GM18508 (cell line): Measurements from ENCODE around the gene KIF26B.
"Not testable (repeated sequence)": the region's sequence is repeated elsewhere in the genome, so short reads cannot be mapped to it uniquely, and the experiment has no call there.

Experiments used
- ATAC-seq: cut with Tn5 transposase; IDR thresholded peaks from one replicate; pipeline ENCODE4 v1.9.1; 2021; ENCODE audit warnings: moderate number of reproducible peaks; ENCODE audit not compliant: insufficient read depth, unreplicated experiment

Gene KIF26B

GRCh38 chr1:245130281-245131025 is 24.3 kb upstream of the KIF26B start:
- not testable (repeated sequence) for ATAC-seq

GRCh38 chr1:245131026-245131393 is 23.8 kb upstream of the KIF26B start:
- no peak for ATAC-seq

GRCh38 chr1:245132771-245133170 is 22.0 kb upstream of the KIF26B start:
- ATAC-seq, result no peak

GRCh38 chr1:245133995-245134715 is 20.6 kb upstream of the KIF26B start:
- ATAC-seq, result no peak

- no peak for ATAC-seq
Observed at GRCh38 chr1:245142171-245142798, 12.5 kb upstream of the KIF26B start.

GRCh38 chr1:245142976-245143375 is 11.8 kb upstream of the KIF26B start:
- no peak for ATAC-seq

- ATAC-seq, result no peak
Observed at GRCh38 chr1:245143849-245144248, 10.9 kb upstream of the KIF26B start.

- no peak for ATAC-seq
Observed at GRCh38 chr1:245148069-245148468, 6.7 kb upstream of the KIF26B start.

GRCh38 chr1:245148861-245149260 is 5.9 kb upstream of the KIF26B start:
- ATAC-seq, result no peak

GRCh38 chr1:245153081-245153551 is 1.7 kb upstream of the KIF26B start:
- ATAC-seq, result no peak

GRCh38 chr1:245153552-245154428 is 995 bp upstream of the KIF26B start:
- no peak for ATAC-seq

GRCh38 chr1:245155272-245156040 is 671 bp downstream of the KIF26B start:
- no peak for ATAC-seq

GRCh38 chr1:245156041-245156735 is 1.4 kb downstream of the KIF26B start:
- ATAC-seq, result no peak

- no peak for ATAC-seq
Observed at GRCh38 chr1:245156736-245157505, 2.1 kb downstream of the KIF26B start.

GRCh38 chr1:245158913-245159312 is 4.1 kb downstream of the KIF26B start:
- no peak for ATAC-seq

GRCh38 chr1:245160288-245160687 is 5.5 kb downstream of the KIF26B start:
- ATAC-seq, result no peak

GRCh38 chr1:245160741-245161400 is 6.1 kb downstream of the KIF26B start:
- no peak for ATAC-seq

- ATAC-seq, result no peak
Observed at GRCh38 chr1:245161866-245162265, 7.1 kb downstream of the KIF26B start.
